ENCODE results near the gene TNFRSF14.
"Not testable (repeated sequence)": the region's sequence is repeated elsewhere in the genome, so short reads cannot be mapped to it uniquely, and the experiment has no call there.

The TNFRSF14 gene

DNA sequence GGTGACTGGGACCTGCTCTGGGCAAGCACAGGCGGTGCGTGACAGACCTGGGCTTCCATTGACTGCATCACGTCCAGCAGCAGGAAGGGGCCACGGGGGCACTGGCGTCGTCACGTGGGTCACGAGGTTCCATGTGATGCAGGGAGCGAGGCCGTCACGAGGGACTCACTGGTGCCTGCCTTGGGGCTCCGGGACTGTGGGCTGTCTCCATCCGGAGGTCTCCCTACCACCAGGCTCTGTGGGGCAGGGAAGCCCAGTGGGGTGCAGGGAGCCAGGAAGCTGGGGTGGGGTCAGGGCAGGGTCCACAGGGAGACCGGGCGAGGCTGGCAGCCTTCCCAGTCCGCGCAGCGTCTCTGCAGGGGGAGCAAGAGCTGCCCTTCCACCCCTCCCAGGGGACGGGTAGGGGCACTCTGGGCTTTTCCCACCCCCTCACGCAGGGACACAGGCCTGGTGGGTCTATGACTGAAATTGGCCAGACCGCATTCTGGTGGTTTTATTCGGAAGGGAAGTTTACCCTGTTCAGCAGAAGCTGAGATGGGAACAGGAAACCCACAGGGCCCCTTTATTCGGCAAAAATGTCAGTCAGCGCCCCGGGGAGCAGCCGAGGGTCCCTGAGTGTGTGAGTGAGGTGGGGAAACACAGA lies 416 bp upstream of the TNFRSF14 start:
- no peak for DNase-seq

DNA sequence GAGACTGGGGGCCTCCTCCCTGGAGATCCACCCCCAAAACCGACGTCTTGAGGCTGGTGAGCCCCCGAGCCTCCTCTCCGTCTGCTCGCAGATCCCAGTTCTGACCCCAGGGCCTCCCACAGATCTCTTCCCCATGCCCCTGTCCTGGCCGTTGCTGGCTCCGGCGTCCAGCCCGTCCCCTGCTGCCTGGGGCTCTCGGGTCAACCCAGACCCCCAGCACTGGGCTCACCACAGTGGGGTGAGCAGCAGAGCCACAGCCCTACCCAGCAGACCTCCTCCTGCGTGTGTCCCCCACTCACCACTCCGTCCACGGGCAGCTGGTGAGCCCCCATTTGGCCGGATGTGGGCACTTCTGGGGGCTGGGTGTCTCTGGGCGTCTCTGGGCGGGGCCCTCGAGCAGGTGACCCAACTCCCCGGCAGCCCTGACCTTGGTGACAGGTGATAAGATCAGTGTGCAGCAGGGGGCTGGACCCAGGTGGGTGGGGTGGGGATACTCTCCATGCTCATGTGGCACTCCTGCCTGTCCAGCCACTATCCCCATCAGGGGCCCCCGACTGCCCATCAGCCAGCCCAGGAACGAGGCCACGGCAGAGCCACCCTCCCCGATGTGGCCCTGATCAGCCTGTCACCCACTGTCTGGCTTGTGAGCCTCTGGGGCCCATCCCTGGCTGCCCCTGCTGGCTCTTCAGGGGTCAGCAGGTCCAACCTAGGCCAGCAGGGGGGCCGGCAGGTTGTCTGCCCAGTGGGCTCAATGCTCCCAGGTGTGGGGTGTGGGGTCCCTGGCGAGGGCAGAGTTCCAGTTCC lies 709 bp downstream of the TNFRSF14 start:
- no peak for DNase-seq

DNA sequence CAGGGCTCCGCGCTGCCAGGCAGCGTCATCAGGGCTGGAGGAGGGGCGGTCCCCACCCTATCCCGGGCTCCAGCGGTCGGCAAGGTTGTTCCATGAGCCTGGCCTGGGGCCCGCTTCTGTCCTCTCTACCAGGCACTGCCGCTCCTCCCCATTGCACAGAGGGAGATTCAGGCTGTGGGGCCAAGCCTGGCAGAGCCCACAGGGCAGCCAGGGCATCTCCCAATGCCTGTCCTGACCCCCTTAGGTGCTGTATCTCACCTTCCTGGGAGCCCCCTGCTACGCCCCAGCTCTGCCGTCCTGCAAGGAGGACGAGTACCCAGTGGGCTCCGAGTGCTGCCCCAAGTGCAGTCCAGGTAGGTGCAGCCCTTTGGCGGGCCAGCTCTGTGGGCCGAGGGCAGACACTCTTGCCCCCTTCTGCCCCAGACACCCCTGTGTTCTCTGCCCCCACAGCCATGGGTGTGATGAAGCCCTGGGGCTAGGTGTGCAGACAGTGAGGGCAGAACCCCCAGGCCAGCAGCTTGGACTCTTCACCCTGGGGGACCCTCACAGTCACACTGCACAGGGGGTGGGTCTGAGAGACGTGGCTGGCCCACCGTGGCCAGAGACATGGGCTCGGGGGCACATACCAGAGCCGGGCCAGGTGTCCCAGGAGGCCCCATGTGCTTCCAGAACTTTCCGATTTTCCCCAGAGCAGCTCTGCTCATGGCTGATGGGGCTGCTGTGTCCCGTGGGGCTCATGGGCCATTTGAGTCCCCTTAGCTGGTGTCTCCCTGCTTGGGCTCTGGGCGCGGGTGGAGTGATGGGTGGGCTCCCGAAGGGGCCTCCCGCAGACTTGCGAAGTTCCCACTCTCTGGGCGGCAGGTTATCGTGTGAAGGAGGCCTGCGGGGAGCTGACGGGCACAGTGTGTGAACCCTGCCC lies 1.6 kb downstream of the TNFRSF14 start:
- DNase-seq, result no peak

DNA sequence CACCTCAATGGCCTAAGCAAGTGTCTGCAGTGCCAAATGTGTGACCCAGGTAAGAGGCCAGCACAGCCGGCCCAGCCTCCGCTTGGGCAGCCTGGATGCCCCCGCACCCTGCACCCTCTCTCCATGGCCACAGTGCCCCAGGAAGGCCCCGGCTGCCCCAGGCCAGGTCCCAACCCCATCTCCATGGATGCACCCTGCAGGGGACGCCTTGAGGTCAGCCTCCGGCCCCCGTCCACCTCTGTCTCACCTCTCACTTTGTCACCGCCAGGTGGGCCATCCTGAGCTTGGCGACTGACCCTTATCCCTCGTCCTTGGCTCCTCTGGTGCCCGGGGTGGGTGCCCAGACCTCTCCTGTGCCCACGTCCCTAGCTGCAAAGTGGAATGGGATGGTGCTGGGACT lies 2.2 kb downstream of the TNFRSF14 start:
- DNase-seq, result no peak

DNA sequence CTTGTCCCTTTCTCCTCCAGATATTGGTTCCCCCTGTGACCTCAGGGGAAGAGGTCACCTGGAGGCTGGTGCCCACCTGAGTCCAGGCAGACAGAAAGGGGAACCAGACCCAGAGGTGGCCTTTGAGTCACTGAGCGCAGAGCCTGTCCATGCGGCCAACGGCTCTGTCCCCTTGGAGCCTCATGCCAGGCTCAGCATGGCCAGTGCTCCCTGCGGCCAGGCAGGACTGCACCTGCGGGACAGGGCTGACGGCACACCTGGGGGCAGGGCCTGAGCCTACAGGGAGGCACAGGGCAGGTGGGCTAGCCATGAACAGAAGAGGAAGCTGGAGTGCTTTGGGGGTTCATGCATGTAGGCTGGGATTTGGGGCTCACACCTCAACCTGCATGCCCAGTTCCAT lies 2.7 kb downstream of the TNFRSF14 start:
- no peak for DNase-seq

DNA sequence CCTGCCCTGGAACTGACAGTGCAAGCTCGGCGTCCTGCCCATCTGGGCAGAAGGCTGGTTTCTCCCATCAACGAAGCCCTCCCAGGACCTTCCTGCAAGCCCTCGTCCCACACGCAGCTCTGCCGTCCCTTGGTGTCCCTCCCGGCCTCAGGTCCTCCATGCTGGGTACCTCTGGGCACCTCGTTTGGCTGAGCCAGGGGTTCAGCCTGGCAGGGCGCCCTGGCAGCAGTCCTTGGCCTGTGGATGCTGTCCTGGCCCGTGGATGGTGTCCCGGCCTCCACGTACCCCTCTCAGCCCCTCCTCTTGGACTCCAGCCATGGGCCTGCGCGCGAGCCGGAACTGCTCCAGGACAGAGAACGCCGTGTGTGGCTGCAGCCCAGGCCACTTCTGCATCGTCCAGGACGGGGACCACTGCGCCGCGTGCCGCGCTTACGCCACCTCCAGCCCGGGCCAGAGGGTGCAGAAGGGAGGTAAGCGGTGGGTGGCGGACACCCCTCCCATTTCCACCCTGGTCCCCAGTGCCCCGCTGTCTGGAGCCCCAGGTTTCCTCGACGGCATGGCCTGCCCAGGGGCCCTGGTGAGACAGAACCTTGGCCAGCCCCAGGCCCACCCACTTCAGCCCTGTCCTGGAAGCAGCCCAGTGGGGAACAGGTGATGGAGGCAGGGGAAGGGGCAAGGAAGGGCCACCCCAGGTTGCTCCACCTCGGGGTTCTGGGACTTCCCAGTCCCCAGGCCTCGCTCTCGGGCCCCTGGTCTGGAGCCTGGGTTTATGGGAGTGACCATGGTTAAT lies 3.5 kb downstream of the TNFRSF14 start:
- no peak for DNase-seq

DNA sequence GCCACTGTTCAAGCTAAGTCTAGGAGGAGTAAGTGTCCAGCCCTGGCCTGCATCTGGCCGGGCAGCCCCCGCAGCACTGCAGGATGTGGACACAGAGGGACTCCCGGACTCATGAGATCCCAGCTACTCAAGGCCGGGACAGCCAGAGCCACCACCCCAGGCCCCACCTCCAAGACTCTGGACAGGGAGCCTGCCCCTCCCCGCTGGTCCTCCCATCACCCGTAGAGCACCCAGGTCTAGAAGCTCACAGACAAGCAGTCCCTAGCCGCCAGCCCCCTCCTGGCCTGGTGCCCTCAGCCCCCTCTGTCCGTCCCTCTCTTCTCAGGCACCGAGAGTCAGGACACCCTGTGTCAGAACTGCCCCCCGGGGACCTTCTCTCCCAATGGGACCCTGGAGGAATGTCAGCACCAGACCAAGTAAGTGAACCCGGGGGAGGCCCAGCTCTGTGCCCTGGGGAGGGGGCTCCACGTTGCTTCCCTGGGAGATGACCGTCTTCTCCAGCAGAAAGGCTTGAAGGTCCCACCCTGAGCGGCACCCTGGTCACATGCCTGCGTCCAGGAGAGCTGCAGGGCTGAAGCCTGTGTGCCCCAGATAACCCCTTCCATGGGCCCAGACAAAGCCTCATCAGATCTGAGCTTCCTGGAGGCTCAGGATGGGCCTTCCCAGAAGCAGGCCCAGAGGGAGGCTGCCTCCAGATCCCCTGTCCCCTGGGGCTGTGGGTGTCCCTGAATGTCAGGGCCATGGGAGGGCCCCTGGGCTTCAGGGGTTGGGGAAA lies 4.3 kb downstream of the TNFRSF14 start:
- DNase-seq, result no peak

DNA sequence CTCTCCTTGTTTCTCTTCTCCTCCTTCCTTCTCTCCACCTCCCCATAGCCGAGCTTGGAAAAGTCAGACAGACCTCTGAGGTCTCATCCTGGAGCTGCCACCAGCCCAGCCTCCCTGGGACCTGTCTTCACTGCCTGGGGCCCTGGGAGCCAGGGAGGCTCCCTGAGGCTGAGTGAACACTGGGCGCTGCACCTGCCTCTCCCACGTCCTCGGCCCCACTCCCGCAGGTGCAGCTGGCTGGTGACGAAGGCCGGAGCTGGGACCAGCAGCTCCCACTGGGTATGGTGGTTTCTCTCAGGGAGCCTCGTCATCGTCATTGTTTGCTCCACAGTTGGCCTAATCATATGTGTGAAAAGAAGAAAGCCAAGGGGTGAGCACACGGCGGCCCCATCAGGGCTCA lies 5.3 kb downstream of the TNFRSF14 start:
- no peak for DNase-seq

DNA sequence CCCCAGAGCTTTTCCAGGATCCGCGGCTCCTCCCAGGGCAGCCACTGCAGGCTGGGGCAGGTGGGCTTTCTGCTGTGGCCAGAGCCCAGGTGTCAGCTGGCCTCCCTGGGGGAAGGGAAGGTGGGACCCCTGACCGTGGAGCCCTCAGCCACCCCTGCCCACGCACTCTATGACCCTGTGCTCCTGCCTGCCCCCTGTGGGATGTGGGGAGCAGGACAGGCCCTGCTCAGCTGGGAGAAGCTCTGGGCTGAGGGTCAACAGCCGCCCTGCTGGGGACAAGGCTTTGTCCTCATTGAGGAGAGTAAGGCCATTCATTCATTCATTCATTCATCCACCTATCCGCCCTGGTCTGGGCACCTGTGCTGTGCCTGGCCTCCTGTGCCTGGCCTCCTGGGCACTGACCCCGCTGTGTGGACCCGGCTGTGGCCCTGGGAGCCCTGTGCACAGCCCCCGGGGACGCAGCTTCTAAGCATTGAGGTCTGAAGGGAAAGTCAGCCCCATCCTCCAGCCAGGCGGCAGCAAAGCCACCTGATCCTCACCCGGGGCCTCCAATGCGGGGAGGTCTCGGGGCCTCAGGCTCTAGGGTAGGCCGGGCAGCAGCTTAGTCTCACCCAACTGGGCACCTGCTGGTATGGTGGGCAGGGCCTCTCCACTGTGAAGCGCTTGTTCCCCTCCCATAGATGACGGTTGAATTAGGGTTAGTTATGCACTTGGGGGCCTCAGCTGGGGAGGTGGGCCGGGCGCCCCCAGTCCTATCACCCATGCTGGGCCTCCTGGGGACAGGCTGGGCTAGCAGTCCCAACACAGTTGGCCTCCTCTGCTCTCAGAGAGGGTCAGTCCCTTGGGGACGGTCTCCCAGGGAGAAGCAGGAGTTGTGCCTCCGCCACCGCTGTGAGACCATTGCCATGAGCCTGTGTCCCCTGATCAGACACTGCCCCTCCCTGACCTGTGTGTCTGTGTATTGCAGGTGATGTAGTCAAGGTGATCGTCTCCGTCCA lies 6.0 kb downstream of the TNFRSF14 start:
- DNase-seq, result no peak

DNA sequence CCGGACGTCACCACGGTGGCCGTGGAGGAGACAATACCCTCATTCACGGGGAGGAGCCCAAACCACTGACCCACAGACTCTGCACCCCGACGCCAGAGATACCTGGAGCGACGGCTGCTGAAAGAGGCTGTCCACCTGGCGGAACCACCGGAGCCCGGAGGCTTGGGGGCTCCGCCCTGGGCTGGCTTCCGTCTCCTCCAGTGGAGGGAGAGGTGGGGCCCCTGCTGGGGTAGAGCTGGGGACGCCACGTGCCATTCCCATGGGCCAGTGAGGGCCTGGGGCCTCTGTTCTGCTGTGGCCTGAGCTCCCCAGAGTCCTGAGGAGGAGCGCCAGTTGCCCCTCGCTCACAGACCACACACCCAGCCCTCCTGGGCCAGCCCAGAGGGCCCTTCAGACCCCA lies 7.0 kb downstream of the TNFRSF14 start:
- DNase-seq, result no peak

DNA sequence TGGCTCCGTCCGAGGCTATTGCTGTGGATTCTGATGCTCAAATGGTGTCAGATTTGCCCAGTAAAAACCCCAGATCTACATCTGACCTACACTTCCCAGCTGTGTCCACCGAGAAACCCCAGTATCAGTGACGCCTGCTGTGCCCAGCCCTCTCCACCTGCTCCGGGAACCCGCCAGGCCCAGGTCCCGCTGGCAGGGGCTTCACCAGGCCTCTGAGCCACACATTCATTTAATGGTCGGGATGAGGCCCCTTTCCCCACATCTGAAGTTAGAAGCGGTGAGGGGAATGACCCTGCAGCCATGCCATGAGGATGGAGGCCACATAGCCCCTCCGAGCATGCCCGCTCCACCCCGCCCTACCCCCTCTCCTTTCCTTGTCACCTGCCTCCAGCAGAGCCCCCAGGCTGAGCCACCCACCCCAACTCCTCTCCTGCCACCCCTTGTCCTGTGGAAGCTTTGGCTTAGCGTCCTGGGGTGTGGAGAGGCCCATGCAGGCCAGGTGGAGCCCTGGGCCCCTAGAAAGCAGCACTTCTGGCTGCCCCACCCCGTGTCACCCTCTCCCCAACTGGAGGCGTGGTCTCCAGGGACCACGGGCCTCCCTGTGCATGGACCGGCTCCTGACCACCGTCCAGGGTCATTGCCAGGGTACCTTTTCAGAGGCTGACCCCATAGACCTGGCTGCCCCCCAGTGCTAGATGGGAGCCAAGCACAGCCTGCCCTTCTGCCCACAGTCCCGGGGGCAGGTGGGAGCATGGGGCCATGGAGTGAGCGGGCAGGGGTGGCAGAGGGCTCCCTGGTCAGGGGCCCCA lies 8.0 kb downstream of the TNFRSF14 start:
- no peak for DNase-seq

DNA sequence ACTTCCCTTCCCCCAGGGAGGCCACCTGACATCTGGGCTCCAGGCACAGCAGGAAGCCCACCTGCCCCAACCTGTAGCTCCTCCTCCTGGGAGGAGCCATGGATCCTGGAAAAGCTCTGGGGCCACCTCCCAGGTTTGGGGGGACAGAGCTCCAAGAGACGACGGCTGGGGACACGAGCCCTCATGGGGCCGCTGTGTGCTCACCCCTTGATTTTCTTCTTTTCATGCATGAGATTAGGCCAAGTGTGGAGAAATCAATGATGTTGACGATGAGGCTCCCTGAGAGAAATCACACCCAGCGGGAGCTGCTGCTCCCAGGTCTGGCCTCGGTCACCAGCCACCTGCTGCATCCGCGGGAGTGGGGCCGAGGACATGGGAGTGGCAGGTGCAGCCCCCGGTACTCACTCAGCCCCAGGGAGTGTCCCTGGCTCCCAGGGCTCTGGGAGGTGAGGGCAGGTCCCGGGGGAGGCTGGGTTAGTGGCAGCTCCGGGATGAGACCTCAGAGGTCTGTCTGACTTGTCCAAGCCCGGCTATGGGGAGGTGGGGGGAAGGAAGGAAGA lies 8.7 kb downstream of the TNFRSF14 start:
- no peak for DNase-seq

DNA sequence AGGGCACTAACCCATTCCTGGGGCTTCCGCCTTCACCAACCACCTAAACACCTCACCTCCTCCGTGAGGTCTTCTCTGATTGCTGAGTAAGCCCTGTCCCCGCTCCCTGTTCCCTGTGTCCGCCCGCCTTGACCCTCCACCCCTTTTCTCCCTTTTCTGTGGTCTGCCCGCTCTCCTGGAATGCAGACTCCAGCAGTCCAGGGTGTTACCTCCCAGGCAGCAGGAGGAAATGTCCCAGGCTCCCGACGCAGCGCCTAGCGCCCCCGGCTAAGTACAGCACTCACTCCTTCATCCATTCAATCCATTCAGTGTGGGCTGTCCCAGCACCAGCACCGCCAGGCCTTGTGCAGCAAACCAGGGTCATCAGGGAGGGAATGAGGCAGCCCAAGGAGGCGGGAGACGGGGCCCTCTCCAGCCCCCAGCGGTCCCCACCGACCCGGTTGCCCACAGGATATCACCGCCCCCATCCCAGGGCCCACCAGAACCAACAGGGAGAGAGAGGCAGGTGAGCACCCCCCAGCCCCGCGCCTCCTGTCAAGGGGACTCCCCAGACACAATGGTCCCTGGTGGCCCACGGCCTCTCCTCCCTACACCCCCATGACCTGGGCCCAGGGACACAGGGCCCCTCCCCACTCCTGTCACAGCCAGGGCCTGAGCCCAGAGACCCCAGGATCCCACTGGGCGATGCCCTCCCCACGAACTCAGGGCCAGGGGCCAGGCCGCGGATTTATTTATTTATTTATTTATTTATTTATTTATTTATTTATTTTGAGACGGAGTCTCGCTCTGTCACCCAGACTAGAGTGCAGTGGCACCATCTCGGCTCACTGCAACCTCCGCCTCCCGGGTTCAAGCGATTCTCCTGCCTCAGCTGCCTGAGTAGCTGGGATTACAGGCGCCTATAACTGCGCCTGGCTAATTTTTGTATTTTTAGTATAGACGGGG lies 10.2 kb downstream of the TNFRSF14 start:
- no peak for DNase-seq

DNA sequence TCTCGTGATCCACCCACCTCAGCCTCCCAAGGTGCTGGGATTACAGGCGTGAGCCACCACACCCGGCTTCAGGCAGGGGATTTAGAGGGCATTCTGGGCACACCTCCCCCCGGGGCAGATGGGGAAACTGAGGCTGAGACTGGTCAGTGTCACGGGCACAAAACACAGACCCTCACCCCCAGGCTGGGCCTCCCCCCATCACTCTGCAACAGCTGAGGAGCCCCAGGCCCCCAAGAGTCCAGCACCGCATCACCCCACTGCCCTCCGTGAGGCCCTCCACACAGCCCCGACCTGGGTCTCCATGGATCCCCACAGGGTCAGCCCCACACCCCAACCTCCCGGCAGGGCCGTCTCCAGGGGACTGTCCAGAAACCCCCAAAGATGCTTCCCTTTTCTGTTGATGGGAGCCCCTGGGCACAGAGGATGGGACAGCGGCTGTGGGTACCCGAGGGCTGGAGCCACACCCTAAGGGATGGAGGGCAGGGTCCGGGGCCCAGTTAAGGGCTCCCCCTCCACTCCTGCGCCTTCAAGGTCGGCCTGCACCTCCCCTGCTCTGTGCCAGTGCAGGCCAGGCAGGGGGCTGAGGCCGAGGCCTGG lies 11.0 kb downstream of the TNFRSF14 start:
- DNase-seq, result no peak

DNA sequence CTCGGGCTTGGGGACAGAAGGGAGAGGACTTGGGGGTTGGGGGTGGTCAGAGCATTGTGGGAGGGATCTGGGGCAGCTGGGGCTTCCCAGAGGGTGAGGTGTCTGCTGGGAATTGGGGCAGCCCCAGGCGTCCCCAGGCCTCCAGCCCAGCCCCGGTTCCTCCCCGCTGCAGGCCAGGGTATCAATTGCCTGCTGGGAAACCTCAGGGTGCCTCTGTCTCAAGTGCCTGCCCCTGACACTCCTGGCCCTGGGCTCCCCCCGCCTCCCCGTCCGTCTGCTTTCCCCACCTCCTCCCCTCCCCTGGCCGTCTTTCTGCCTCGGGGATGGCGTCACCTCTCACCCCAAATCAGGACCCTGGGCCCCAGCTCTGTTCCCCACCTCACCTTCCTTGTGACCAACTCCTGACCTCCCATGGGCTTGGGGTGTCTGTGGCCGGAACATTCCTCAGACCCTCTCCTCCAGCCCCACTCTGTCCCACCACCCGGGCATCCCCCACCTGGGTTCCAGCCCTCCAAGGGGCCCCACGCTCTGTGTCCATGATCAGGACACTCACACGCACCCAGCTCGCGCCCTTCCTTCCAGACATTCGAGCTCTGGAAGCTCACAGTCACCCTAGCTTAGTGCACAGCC lies 12.1 kb downstream of the TNFRSF14 start:
- DNase-seq, result not testable (repeated sequence)

DNA sequence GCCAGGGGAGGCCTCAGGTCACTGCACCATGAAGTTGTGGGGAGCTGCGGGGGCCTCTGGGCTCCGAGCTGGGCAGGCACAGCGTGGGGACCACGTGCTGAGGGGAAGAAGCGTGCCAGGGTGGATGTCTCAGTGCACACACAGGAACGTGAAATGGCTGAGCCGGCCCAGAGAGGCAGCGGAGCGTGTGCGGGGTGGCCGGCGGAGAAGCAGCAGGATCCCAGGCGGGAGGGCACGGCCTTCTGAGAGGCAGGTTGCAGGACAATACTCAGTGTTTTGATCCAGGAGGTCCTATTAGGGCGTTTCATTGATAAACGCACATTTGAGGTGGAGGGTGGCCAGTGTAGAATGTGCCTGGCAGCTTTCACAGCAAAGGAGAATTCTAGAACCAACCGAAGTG lies 12.9 kb downstream of the TNFRSF14 start:
- DNase-seq, result no peak

DNA sequence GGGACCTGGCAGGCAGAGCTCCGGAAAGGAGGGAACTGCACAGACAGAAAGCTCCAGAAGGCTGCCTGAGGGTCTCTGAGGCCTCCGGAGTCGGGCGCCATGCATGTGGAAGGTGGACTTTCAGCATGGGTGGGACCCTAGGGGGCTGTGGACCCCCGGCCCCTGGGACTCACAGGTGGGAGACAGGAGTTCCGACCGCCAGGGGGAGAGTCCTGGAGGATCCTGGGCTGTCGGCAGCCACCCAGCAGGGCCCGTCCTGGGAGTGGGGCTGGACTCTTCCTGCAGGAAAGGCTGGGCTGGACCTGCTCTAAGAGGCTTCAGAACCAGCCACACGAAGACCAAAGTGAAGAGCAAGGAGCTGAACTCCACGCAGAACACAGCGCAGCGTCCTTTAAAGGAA lies 13.5 kb downstream of the TNFRSF14 start:
- DNase-seq, result not testable (repeated sequence)
